Mesothelial cell of epicardium (in vitro differentiated cells): ENCODE data around the gene MAN1C1. TPM values are rescaled to one million over a fixed set of nuclear protein-coding genes. Genes with fewer than 3 reads are reported as not detected.
"Not testable (repeated sequence)": the region's sequence is repeated elsewhere in the genome, so short reads cannot be mapped to it uniquely, and the experiment has no call there.

Experiments used
- DNase-seq, 2 experiments: peaks; one replicate each; pipeline ENCODE4 v3.0.0; 2021; ENCODE audit warnings: low spot score in 2 of 2; ENCODE audit not compliant: unreplicated experiment in 2 of 2
- H3K27ac Mint-ChIP-seq: 2 replicates; pipeline ENCODE4 v1.8.0; 2021; ENCODE audit warnings: mixed read lengths
- H3K27me3 Mint-ChIP-seq: 2 replicates; pipeline ENCODE4 v1.8.0; 2021; ENCODE audit warnings: low read depth, mixed read lengths
- H3K36me3 Mint-ChIP-seq: 2 replicates; pipeline ENCODE4 v1.8.0; 2021; ENCODE audit warnings: mixed read lengths
- H3K4me1 Mint-ChIP-seq: 2 replicates; pipeline ENCODE4 v1.8.0; 2021; ENCODE audit warnings: mixed read lengths
- H3K4me3 Mint-ChIP-seq: 2 replicates; pipeline ENCODE4 v1.8.0; 2021; ENCODE audit warnings: mild to moderate bottlenecking, moderate library complexity, mixed read lengths
- H3K9me3 Mint-ChIP-seq: 2 replicates; pipeline ENCODE4 v1.8.0; 2021; ENCODE audit warnings: mixed read lengths
- total RNA-seq: library from RNA; stranded (reverse); gene quantifications from 3 replicates; pipeline ENCODE4 v1.2.1, GENCODE V29; 2021
- TF ChIP-seq, protein P1 (sequence below): fragments of 200-600 bp; sonication (generic); IDR thresholded peaks from one replicate; pipeline ENCODE4 v1.5.0; 2021; ENCODE audit warnings: antibody characterized with exemption; ENCODE audit not compliant: unreplicated experiment

MAN1C1 gene
- total RNA-seq, 1 donor from 2014 or later = 3.2 TPM

DNA sequence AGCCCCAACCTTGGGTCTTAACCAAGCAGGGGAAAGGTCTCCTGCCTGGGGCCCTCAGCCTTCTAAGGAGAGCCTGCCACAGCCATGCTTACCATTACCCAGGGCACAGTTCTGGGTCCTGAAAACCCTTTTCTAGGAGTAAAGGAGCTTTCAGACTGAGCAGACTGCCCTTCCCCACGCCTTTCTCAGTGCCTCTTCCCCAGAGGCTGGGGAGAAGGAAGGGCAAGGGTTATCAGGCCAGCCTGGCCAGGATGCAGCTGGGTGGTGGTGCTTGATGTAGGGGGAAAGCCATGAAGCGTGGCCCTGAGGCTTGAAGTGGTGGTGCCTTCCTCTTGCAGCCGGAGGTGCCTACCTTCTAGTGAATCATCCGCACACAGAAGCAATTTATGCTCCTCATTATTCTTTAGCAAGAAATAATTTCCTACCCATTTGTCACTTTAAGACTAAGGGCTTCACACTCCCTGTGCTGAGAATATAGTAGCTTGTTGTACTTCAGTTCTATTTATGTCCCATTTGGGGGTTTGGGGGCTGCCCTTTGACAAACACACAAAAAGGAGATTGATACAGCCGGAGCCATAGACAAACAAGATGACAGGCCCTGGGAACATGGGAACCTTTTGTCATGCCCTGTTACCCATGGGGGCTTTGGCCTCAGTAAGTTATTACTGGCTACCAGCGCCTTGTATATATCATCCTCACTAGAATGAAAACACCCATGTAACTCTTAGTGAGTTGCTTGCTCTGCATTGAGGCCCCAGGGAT, 40.7 kb downstream of the MAN1C1 start:
- no peak overlapping the region for H3K27ac Mint-ChIP-seq
- TF ChIP-seq, protein P1, sequence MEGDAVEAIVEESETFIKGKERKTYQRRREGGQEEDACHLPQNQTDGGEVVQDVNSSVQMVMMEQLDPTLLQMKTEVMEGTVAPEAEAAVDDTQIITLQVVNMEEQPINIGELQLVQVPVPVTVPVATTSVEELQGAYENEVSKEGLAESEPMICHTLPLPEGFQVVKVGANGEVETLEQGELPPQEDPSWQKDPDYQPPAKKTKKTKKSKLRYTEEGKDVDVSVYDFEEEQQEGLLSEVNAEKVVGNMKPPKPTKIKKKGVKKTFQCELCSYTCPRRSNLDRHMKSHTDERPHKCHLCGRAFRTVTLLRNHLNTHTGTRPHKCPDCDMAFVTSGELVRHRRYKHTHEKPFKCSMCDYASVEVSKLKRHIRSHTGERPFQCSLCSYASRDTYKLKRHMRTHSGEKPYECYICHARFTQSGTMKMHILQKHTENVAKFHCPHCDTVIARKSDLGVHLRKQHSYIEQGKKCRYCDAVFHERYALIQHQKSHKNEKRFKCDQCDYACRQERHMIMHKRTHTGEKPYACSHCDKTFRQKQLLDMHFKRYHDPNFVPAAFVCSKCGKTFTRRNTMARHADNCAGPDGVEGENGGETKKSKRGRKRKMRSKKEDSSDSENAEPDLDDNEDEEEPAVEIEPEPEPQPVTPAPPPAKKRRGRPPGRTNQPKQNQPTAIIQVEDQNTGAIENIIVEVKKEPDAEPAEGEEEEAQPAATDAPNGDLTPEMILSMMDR = no peak
- H3K36me3 Mint-ChIP-seq = no peaks in the 10 kb centered on the region
- DNase-seq = peak in 1 of 2 experiments; percentile 33
- no peak overlapping the region for H3K4me3 Mint-ChIP-seq
- H3K27me3 Mint-ChIP-seq = no peaks in the 10 kb centered on the region
- peaks cover 22% of the 10 kb centered on the region for H3K4me1 Mint-ChIP-seq
- H3K9me3 Mint-ChIP-seq = no peaks in the 10 kb centered on the region

- H3K9me3 Mint-ChIP-seq = no peaks in the 10 kb centered on the region
- H3K4me3 Mint-ChIP-seq = no peak overlapping the region
- TF ChIP-seq, protein P1 = no peak
- peaks cover 24% of the 10 kb centered on the region for H3K4me1 Mint-ChIP-seq
- no peak overlapping the region for H3K27ac Mint-ChIP-seq
- H3K27me3 Mint-ChIP-seq = no peaks in the 10 kb centered on the region
- peak in 1 of 2 experiments; percentile 27 for DNase-seq
- H3K36me3 Mint-ChIP-seq = no peaks in the 10 kb centered on the region
Observed at GRCh38 chr1:25657883-25658760, 41.5 kb downstream of the MAN1C1 start.

GRCh38 chr1:25658791-25659431, 42.3 kb downstream of the MAN1C1 start:
- no peak overlapping the region for H3K4me3 Mint-ChIP-seq
- no peaks in the 10 kb centered on the region for H3K27me3 Mint-ChIP-seq
- TF ChIP-seq, protein P1 = no peak
- H3K9me3 Mint-ChIP-seq = no peaks in the 10 kb centered on the region
- peaks cover 27% of the 10 kb centered on the region for H3K4me1 Mint-ChIP-seq
- no peaks in the 10 kb centered on the region for H3K36me3 Mint-ChIP-seq
- no peak overlapping the region for H3K27ac Mint-ChIP-seq
- no peak for DNase-seq

DNA sequence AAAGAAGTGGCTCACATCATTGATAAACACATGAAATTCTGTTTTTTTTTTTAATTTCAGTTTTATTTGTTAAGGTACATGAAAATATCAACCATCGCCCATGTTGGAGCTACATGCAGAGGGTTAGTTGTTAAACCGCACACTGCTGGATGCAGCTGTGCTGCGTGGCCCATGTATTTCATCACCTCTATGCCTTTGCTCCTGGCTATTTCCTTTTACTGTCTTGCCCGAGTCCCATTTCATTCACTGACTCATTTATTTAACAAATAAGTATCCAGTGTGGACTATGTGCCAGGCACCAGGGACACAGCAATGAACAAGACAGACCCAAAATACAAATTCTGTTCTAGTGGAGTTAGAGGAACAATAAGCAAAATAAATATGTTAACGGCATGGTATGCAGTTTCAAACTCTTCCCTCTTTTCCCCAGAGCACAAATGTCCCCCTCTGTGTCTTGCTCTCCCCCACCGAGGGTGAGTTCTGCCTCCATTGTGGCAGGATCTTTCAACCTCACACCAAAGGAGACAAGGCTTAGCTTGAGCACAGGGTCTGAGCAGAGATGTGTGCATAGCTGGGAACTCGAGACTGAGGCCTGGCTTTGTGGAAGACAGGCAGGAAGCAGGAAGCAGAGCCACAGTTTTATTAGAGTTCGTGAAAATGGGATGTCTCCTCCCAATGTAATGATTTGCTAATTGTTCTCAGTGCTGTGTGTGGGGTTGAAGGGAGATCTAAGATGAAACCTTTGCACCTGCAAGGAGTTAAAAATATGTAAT, 44.6 kb downstream of the MAN1C1 start:
- no peak overlapping the region for H3K4me3 Mint-ChIP-seq
- H3K36me3 Mint-ChIP-seq = no peaks in the 10 kb centered on the region
- DNase-seq = no peak
- TF ChIP-seq, protein P1 = no peak
- H3K27ac Mint-ChIP-seq = peak overlapping the region; percentile 57
- peaks cover 42% of the 10 kb centered on the region for H3K4me1 Mint-ChIP-seq
- no peaks in the 10 kb centered on the region for H3K27me3 Mint-ChIP-seq
- H3K9me3 Mint-ChIP-seq = no peaks in the 10 kb centered on the region

- TF ChIP-seq, protein P1 = no peak
- Mint-ChIP-seq H3K27ac (no peak overlapping the region), H3K27me3 (no peaks in the 10 kb centered on the region), H3K4me1 (peaks cover 46% of the 10 kb centered on the region), H3K36me3 (no peaks in the 10 kb centered on the region), H3K9me3 (no peaks in the 10 kb centered on the region), H3K4me3 (no peak overlapping the region)
- no peak for DNase-seq
Observed at GRCh38 chr1:25662061-25662460, 45.5 kb downstream of the MAN1C1 start.

- H3K4me3 Mint-ChIP-seq, H3K9me3 Mint-ChIP-seq: not testable (repeated sequence)
- peaks cover 52% of the 10 kb centered on the region for H3K4me1 Mint-ChIP-seq
Observed at GRCh38 chr1:25662959-25663358, 46.4 kb downstream of the MAN1C1 start.

More at GRCh38 chr1:25662959-25663358, 46.4 kb downstream of the MAN1C1 start:
- H3K36me3 Mint-ChIP-seq, DNase-seq, H3K27ac Mint-ChIP-seq, H3K27me3 Mint-ChIP-seq: not testable (repeated sequence)
